Brain microvascular endothelial cell (primary cell): ENCODE measurements around the gene CD274.

ENCODE experiments used
- DNase-seq: peaks from one replicate; pipeline ENCODE4 v3.0.0-alpha.2; 2020
- H3K27ac ChIP-seq: fragments of 250-450 bp; sonication (Bioruptor Pico); 2 replicates; pipeline ENCODE4 v1.5.1; 2020; ENCODE audit warnings: mild to moderate bottlenecking, moderate library complexity
- H3K27me3 ChIP-seq: fragments of 250-450 bp; sonication (Bioruptor Pico); replicated peaks from 2 replicates; pipeline ENCODE4 v1.5.1; 2020; ENCODE audit warnings: mild to moderate bottlenecking
- H3K36me3 ChIP-seq: fragments of 250-450 bp; sonication (Bioruptor Pico); replicated peaks from 2 replicates; pipeline ENCODE4 v1.5.1; 2020; ENCODE audit warnings: mild to moderate bottlenecking
- H3K4me3 ChIP-seq: 2 replicates; pipeline ENCODE4 v1.5.1; 2011; ENCODE audit warnings: low read depth, mild to moderate bottlenecking, control low read depth, low read length, moderate library complexity
- in situ Hi-C: cut with HindIII; loops from 2 replicates; pipeline ENCODE4 v1.10.0; 2017; ENCODE audit warnings: low sequenced_read_pairs, low pct_ligation_motif_present
- TF ChIP-seq, protein P1 (sequence below): IDR thresholded peaks from 2 replicates; pipeline ENCODE4 v1.5.1; 2011; ENCODE audit warnings: low read depth, mild to moderate bottlenecking, moderate library complexity, low read length, control low read depth, inconsistent platforms; ENCODE audit errors: missing control alignments

The CD274 gene

DNA sequence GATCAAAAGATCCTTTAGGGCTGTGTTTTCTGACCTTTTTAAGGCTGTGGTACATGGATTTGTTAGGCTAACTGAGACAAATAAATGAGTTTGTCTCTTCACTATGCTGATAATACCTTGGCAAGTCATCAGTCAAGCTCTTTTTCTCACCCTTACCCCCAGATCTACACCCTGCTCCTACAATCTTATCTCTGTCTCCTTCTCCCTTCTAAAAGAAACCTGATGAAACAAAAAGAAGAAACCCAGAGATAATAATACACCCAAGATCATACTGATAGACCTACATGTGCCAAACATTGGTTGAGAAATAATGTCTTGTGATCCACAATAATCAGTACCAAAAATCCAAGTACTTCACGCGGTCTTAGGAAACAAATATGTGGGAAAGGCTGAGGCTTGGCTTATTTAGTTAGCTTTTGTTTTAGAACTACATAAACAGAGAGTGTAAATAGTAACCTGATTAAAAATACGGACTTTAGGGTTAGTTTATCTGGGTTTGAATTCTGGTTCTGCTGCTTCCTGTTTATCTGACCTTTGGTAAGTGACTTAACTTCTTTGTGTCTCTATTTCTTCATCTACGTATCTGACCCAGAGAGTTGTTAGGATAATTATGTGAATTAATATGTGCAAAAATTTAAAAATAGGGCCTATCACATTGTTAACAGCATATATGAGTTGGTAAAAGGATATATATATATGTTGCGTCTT lies 35.2 kb downstream of the CD274 start:
- in situ Hi-C loops: no loop called here
- Histone ChIP-seq H3K36me3 (no peaks in the 10 kb centered on the region), H3K27ac (no peak overlapping the region), H3K27me3 (no peaks in the 10 kb centered on the region), H3K4me3 (no peak overlapping the region)
- no peak for DNase-seq
- TF ChIP-seq, protein P1, sequence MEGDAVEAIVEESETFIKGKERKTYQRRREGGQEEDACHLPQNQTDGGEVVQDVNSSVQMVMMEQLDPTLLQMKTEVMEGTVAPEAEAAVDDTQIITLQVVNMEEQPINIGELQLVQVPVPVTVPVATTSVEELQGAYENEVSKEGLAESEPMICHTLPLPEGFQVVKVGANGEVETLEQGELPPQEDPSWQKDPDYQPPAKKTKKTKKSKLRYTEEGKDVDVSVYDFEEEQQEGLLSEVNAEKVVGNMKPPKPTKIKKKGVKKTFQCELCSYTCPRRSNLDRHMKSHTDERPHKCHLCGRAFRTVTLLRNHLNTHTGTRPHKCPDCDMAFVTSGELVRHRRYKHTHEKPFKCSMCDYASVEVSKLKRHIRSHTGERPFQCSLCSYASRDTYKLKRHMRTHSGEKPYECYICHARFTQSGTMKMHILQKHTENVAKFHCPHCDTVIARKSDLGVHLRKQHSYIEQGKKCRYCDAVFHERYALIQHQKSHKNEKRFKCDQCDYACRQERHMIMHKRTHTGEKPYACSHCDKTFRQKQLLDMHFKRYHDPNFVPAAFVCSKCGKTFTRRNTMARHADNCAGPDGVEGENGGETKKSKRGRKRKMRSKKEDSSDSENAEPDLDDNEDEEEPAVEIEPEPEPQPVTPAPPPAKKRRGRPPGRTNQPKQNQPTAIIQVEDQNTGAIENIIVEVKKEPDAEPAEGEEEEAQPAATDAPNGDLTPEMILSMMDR: no peak

DNA sequence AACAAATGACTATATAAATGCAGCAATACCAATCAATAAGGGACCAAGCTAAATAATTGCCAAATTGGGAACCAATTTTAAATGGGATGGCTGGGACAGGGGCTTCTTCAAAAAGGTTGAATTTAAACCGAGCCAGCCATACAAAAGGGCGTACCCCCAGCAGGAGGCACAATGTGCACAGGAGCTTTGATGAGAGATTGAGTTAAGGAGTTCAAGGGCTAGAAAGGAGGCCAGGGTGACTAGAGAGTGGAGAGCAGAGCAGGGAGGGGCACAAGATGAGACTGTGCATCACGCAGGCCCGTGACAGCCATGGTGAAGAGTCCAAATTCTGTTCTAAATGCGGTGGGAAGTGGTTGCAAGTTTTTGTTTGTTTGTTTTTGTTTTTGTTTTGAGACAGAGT lies 36.6 kb downstream of the CD274 start:
- Histone ChIP-seq H3K27me3 (no peaks in the 10 kb centered on the region), H3K4me3 (no peak overlapping the region), H3K36me3 (no peaks in the 10 kb centered on the region), H3K27ac (no peak overlapping the region)
- TF ChIP-seq, protein P1: no peak
- DNase-seq: no peak
- in situ Hi-C loops: no loop called here

DNA sequence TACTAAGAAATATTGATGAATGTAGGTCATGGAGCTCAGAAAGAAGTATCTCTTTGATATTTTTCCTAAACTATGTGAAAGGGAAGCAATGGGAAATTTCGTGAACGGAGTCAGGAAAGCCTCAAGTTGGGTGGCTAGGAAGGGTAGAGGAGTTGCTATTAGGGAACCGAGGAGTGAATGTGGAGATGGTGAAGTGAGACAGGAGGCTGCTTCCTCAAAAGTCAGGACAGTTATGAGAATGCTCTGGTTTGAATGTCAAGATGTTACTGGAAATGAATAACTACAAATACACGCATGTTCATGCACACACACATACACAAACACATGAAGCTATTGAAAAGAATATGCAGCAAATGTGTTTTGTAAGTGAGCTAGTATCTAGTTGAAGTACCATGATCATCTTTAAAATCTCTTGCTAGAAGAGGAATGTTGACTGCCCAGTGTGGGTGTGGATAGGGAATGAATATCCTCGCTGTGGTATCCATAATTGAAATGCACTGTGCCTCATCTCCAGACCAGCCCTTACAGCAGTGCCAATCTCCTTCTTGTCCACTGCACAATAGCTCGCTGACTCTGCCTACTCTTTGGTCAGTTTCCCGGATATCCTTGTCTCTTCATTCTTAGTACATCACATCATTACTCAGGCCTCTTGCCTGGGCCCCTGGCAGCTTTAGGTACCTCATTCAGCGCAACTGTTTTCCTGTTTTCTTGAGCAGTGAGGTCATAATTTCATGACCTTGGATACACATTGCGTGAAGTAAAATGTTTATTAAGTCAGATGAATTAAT lies 38.1 kb downstream of the CD274 start:
- no peak for DNase-seq
- Histone ChIP-seq H3K36me3 (no peaks in the 10 kb centered on the region), H3K27me3 (no peaks in the 10 kb centered on the region), H3K27ac (no peak overlapping the region), H3K4me3 (no peak overlapping the region)
- TF ChIP-seq, protein P1: no peak
- in situ Hi-C loops: no loop called here

DNA sequence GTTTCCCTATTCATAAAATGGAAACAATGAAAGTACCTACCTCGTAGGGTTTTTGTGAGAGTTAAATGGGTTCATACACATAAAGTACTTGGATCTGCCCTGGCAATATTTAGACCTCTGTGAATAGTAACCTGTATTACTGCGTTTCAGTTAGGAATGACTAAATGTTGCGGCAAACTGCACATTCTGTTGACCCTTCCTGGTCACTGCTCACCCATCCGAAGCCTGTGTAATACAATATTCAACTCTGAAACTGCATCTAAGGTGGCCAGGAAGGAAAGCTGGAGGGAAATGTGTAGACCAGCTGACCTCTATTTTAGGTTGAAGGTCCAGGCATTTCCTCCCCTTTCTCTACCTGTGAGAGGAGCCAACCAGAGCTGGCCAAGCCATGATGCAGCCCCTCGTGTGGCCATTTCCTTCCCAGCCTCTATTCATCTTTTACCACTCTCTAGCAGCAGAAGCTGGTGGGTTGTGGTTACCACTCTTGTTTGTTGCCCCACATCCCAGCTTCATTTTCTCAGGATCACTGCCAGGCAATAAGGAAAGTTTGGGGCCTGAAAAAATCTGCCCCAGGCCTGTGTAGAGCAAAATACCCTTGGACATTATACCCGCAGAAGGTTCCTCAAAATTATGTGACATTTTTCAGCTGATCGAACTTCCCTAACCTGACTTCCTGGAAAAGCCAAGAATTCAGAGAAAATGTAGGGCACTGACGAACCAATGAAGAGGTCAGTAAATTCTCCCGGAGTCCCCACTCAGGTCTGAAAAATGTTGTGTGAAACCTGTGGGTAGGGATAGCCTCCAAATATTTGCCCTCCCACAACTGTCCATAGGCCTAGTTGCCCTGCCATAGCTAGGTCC lies 39.5 kb downstream of the CD274 start:
- DNase-seq: no peak
- H3K27me3 ChIP-seq: no peaks in the 10 kb centered on the region
- no peaks in the 10 kb centered on the region for H3K36me3 ChIP-seq
- in situ Hi-C loops: no loop called here
- no peak overlapping the region for H3K4me3 ChIP-seq
- TF ChIP-seq, protein P1: no peak
- no peak overlapping the region for H3K27ac ChIP-seq

DNA sequence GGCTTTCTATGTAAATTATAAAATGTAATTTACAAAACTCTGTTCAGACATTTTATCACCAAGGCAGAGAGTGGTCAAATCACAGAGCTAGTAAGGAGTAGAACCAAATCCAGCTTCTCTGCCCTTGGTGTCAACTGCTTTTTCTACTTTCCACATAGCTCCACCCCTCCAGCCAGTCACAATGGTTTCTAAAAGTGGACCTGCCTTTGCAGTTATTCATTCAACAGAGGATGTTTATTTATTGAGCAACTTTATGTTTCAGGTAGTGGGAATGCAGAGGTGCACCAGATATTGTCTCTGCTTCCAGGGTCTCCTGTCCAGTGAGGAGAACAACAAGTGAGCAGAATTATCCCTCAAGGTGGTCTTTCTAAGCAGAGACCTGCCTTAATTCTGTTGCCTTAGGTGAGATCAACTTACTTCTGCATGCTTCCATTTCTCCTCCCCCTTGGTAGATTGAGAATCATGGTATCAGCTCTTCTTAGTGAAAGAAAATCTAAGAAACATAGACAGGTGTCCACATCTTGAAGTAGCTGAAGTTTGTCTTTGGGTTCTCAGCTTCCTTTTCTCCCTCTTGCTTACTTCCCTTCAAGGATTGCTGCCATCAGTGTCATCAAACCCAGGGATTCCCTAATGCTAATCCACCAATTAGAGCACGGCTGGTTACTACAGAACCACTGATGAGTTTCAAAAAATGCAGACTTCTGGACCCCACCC lies 42.8 kb downstream of the CD274 start:
- in situ Hi-C loops: no loop called here
- TF ChIP-seq, protein P1: no peak
- Histone ChIP-seq H3K4me3 (no peak overlapping the region), H3K27ac (no peak overlapping the region), H3K36me3 (no peaks in the 10 kb centered on the region), H3K27me3 (no peaks in the 10 kb centered on the region)
- no peak for DNase-seq
